GM06990 (cell line): ENCODE results near the gene NLRX1.

Source experiments
- DNase-seq: peaks from one replicate; pipeline ENCODE4 v3.0.0-alpha.2; 2011; ENCODE audit not compliant: insufficient read length; ENCODE audit errors: extremely low read depth
- H3K27me3 ChIP-seq: replicated peaks from 2 replicates; pipeline ENCODE4 v1.6.0; 2011; ENCODE audit warnings: low read length; ENCODE audit not compliant: control insufficient read depth, insufficient read depth
- H3K36me3 ChIP-seq: 2 replicates; pipeline ENCODE4 v1.5.1; 2011; ENCODE audit warnings: low read length; ENCODE audit not compliant: control insufficient read depth, insufficient read depth
- H3K4me3 ChIP-seq: replicated peaks from 2 replicates; pipeline ENCODE4 v1.5.1; 2011; ENCODE audit warnings: low read depth, mild to moderate bottlenecking, control low read depth, low read length
- TF ChIP-seq, protein P1 (sequence below): IDR thresholded peaks from 2 replicates; pipeline ENCODE4 v1.5.1; 2011; ENCODE audit warnings: low read length, control low read depth, mild to moderate bottlenecking, inconsistent platforms; ENCODE audit not compliant: insufficient read depth, poor library complexity, severe bottlenecking

NLRX1 gene

GRCh38 chr11:119145551-119145950 is 23.0 kb upstream of the NLRX1 start:
- H3K4me3 ChIP-seq, result no peak overlapping the region
- no peak for DNase-seq
- peaks cover 3% of the 10 kb centered on the region for H3K27me3 ChIP-seq
- no peaks in the 10 kb centered on the region for H3K36me3 ChIP-seq
- TF ChIP-seq, protein P1, sequence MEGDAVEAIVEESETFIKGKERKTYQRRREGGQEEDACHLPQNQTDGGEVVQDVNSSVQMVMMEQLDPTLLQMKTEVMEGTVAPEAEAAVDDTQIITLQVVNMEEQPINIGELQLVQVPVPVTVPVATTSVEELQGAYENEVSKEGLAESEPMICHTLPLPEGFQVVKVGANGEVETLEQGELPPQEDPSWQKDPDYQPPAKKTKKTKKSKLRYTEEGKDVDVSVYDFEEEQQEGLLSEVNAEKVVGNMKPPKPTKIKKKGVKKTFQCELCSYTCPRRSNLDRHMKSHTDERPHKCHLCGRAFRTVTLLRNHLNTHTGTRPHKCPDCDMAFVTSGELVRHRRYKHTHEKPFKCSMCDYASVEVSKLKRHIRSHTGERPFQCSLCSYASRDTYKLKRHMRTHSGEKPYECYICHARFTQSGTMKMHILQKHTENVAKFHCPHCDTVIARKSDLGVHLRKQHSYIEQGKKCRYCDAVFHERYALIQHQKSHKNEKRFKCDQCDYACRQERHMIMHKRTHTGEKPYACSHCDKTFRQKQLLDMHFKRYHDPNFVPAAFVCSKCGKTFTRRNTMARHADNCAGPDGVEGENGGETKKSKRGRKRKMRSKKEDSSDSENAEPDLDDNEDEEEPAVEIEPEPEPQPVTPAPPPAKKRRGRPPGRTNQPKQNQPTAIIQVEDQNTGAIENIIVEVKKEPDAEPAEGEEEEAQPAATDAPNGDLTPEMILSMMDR, result no peak

- DNase-seq, result no peak
- TF ChIP-seq, protein P1, result no peak
- Histone ChIP-seq H3K4me3 (no peak overlapping the region), H3K36me3 (no peaks in the 10 kb centered on the region), H3K27me3 (peaks cover 3% of the 10 kb centered on the region)
These were observed 20.8 kb upstream of the NLRX1 start for GRCh38 chr11:119147604-119148333.

- H3K4me3 ChIP-seq, result peak overlapping the region; percentile 44
- H3K27me3 ChIP-seq, result peaks cover 3% of the 10 kb centered on the region
- TF ChIP-seq, protein P1, result no peak
- no peaks in the 10 kb centered on the region for H3K36me3 ChIP-seq
- DNase-seq, result no peak
These were observed 19.9 kb upstream of the NLRX1 start for GRCh38 chr11:119148720-119149017.

DNA sequence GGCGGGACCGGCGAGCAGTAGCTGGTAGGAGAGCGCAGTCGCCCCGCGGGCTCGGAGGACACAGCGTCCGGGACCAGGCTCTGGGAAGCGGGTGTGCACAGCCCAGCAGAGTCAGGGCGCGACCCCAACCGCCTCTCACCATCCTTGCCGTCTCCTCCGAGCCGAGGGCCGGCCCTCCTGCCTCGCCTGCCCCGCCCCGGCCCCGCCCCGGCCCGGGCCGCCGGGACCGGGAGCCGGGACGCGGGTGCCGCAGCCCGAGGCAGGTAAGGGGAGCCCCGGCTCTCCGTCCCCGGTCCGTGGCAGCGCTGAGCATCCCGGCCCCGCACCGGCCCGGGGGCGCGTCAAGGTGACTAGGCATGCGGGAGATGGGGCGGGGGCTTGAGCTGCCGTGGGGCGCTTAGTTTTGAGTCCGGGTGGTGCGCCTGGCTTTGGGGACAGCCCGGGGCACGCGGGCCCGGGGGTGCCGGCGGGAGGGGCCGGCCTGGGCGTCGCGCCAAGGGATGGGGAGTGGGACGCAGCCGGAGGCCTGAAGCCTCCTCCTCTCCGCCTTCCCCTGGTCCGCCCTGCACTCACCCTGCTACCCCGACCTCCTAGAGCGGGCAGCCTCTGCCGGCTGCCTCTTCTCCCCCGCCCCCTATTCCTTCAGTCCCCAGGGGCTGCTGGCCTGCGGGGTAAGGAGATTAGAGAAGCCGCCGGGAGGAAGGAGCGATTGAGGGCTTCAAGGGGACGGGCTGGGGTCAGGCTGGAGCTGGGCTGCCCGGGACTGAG is 19.3 kb upstream of the NLRX1 start, which contains the start of gene ABCG4:
Gene ABCG4, plus strand, starts transcription at position 35 of the 768 bp plus-strand sequence. CDS start 914 bp downstream, outside the sequence.
- DNase-seq, result no peak
- Histone ChIP-seq H3K27me3 (peaks cover 3% of the 10 kb centered on the region), H3K36me3 (no peaks in the 10 kb centered on the region), H3K4me3 (peak within 1 kb of the TSS; percentile 44)
- TF ChIP-seq, protein P1, result no peak

DNA sequence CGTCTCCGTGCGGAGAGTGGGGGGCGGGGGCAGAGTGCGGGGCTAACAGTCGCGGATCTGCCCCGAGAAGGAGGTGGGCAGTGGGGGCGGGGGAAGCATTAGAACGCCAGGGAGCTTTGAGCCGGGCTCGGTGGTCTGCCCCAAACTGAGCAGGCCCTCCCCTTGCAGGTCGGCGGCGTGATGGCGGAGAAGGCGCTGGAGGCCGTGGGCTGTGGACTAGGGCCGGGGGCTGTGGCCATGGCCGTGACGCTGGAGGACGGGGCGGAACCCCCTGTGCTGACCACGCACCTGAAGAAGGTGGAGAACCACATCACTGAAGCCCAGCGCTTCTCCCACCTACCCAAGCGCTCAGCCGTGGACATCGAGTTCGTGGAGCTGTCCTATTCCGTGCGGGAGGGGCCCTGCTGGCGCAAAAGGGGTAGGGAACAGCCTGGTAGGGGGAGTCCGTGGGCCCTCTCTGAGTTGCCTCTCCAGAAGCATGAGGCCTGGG is 18.7 kb upstream of the NLRX1 start:
- TF ChIP-seq, protein P1, result no peak
- no peak overlapping the region for H3K4me3 ChIP-seq
- no peak for DNase-seq
- H3K36me3 ChIP-seq, result no peaks in the 10 kb centered on the region
- H3K27me3 ChIP-seq, result peaks cover 6% of the 10 kb centered on the region
